Cerebellar nuclear complex (tissue), 1 donor: ENCODE data around the gene TK2.
"Not testable (repeated sequence)": the region's sequence is repeated elsewhere in the genome, so short reads cannot be mapped to it uniquely, and the experiment has no call there.

Experiments used
- DNase-seq, 2 experiments: peaks; one replicate each; lab custom pipeline; 2025; lab: John Stamatoyannopoulos, UW

Gene TK2

DNA sequence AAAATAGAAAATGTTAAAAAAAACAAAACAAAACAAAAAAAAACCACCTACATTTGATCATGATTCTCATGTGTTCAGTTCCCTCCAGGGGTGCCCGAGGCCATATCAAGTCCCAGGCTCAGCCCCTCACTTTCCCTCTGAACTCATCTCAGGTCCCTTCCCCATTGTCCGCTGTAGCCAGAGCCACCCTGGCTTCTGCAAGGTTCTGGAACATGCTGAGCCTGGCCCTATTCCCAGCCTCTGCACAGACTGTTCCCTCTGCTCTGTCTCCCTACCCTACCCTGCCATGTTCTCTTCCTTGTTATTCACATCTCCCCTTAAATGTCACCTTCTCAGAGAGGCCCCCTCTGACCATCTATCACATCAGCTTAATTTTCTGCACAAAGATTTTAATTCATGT is 46.9 kb downstream of the TK2 start:
- DNase-seq = no peak

DNA sequence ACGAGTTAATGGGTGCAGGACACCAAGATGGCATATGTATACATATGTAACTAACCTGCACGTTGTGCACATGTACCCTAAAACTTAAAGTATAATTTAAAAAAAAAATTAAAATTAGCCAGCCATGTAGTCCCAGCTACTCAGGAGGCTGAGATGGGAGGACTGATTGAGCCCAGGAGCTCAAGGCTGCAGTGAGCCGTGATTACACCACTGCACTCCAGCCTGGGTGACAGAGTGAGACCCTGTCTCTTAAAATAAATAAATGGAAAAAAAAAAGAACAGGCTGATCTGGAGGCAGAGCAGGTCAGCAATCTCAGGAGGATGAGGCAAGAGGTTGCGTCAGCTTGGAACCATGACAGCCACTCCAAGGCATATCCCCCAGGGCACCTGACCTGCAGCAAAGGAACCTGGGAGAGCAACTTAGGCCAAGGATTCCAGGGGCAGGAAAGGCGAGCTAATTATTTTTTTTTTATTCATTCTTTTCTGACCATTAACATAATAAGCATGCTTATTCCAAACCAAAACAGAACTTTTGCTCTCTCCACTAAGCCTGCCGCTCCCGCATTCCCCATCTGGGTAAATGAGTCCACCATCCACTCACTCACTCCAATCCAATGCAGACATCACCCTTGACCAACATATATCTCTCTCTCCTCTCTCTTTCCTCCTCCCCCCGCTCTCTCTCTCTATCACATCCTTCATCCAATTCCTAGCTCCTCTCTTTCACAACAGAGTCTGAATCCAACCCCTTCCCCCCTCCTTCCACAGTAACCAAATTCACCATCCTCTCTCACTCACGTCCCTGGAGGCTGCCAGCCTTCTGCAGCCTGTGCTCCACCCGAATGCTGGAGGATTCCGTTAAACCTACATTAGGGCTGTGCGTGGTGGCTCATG is 47.7 kb downstream of the TK2 start:
- DNase-seq = no peak

DNA sequence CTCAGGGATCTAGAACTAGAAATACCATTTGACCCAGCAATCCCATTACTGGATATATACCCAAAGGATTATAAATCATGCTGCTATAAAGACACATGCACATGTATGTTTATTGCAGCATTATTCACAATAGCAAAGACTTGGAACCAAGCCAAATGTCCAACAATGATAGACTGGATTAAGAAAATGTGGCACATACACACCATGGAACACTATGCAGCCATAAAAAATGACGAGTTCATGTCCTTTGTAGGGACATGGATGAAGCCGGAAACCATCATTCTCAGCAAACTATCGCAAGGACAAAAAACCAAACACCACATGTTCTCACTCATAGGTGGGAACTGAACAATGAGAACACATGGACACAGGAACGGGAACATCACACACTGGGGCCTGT is 48.4 kb downstream of the TK2 start:
- not testable (repeated sequence) for DNase-seq

DNA sequence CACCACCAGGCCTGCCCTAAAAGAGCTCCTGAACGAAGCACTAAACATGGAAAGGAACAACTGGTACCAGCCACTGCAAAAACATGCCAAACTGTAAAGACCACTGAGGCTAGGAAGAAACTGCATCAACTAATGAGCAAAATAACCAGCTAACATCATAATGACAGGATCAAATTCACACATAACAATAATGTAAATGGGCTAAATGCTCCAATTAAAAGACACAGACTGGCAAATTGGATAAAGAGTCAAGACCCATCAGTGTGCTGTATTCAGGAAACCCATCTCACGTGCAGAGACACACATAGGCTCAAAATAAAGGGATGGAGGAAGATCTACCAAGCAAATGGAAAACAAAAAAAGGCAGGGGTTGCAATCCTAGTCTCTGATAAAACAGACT is 52.0 kb downstream of the TK2 start:
- DNase-seq = not testable (repeated sequence)

DNA sequence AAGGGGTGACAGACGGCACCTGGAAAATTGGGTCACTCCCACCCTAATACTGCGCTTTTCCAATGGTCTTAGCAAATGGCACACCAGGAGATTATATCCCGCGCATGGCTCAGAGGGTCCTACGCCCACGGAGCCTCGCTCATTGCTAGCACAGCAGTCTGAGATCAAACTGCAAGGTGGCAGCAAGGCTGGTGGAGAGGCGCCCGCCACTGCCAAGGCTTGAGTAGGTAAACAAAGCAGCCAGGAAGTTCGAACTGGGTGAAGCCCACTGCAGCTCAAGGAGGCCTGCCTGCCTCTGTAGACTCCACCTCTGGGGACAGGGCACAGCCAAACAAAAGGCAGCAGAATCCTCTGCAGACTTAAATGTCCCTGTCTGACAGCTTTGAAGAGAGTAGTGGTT is 53.7 kb downstream of the TK2 start:
- not testable (repeated sequence) for DNase-seq

DNA sequence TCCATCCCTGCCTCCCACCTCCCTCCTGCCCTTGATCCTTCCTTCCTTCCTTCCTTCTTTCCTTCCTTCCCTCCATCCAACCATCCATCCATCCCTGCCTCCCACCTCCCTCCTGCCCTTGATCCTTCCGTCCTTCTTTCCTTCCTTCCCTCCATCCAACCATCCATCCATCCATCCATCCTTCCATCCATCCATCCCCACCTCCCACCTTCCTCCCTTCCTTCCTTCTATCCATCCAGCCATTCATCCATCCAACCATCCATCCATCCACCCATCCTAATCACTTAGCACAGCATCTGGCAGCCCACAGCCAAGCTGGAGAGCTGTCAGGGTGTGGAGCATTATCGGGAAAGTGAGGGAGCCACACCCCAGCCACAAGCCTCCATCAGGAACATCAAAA is 54.5 kb downstream of the TK2 start:
- DNase-seq = no peak

DNA sequence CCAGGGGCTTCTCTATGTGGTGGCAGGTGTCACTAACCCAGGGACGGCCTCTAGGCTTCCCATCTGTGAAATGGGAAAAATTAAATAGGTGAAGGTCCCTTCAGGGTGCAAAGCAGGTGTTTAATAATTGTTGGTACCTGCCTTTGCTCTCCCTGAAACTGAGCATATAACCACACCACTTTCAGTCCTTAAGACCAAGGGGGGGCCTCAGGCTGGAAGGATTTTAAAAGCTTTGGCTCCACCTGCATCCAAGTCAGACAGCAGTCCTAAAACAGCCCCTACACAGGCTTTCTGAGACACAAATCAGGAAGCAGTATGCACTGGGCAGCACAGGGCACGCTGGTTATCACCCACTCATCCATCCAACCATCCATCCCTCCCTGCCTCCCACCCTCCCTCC is 55.0 kb downstream of the TK2 start:
- no peak for DNase-seq

DNA sequence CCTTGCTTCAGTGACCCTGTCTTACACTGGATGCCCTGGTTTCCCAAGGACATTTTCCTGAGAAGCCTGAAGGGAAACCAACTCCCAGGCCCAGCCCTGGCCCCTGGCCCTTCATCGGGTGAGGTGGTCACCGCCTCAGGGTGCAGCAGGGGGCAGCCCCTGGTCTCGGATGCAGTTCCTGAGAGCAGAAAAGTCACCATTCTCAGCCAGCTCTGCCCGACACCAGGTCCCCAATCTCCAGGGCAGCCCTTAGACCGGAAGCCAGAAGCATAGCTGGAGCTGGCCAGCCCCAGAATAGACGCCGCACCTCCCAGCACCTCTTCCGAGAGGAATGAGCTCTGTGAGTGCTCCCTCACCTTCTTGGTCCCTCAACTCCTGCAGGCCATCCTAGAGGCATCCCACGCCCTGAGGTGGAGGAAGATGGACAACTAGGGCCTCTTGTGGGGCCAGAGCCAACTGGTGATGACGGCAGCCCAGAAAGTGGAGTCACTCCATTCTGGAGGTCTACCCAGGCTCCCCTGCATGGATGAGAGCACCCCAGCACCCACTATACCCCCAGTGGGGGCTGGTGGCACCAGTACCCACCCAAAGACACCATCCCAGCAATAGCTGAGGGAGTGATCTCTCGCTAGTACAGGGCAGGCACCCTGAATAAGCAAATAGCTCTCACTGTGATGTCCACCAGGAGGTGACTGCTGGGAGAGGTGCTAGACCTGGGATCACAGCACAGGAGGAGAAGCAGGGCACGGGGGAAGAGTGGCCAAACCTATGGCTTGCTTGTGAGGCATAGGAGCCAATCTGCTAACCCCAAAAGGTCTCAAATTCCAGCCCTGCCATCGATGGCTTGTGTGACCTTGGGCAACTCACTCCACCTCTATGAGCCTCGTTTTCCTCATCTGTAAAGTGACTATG is 56.2 kb downstream of the TK2 start:
- no peak for DNase-seq

DNA sequence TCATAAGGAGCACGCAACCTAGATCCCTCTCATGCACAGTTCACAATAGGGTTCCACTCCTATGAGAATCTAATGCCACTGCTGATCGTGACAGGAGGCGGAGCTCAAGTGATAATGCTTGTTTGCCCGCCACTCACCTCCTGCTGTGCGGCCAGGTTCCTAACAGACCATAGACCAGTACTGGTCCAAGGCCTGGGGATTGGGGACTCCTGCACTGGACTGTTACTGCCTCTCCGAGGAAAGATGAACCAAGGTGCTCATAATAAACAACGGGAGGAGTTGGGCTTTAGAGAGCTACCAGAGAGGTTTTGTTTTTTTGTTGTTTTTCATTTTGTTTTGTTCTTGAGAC is 58.2 kb downstream of the TK2 start:
- DNase-seq = no peak

DNA sequence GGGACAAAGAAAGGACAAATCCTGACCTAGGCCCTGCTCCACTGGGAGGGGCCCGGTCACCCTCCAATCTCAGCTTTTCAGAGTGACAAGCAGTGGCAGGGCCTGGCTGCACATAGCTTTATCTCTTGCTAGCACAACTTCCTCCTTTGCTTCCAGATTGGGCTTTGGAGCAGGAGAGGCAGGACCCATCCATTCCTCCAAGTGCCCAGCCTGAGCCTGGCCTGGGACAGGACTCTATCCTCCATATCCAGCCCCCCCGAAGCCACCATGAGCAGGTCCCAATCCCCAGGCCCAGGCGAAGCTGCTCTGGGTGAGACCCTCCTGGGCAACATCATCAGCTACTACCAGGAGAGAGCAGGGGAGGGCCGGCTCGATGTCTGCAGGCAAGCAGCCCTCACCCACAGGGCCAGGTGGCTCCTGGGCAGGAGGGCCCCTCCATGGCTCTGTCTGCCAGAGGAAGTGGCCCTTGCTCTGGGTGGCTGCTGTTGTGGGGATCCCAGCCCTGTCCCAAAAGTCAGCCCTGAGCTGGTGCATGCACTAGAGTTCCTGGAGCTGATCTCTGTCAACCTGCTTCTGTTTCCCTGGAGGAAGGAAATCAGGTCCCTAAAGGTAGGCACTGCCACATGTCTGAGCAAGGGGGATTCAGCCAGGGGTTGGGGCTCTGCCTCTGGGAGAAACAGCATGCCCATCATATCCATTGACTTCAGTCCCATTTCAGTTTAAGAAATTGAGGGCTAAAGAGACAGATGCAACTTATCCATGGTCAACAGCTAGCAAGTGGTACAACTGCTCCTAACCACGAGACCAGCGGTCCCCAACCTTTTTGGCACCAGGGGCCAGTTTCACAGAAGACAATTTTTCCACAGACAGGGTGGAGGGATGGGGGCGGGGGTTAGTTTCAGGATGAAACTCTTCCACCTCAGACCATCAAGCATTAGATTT is 58.9 kb downstream of the TK2 start:
- DNase-seq = no peak

DNA sequence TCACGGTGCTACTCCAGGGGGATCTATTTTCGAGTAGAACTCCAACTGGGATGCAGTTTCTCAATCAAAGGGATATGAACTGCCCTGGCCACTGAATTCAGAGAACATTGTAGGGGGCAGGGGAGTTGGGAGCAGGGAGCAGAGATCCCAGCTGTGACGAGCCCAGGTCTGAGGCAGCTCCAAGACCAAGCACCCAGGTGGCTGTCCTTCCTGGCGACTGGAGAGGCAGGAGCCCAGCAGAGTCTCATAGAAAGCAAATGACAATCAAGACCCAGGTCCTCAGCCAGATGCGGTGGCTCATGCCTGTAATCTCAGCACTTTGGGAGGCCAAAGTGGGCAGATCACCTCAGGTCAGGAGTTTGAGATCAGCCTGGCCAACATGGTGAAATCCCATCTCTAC is 60.1 kb downstream of the TK2 start:
- no peak for DNase-seq

DNA sequence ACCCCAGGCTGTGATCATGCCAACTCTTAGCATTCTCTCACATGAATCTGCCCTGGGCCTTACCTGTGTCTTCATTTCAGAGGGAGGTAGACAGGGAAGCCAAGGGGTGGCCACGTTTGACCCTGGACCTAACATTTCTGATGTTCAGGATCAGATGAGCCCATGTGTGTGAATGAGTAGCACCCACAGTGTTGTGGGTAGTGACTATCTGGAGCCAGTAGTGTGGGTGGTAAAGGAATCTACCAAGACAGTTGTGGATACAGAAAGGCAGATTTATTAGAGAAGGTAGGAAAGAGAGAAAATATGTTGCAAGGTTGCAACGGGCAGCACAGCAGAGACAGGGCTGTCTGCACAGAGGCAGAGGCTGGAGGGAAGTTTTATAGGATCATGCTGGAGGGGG is 60.5 kb downstream of the TK2 start:
- no peak for DNase-seq

DNA sequence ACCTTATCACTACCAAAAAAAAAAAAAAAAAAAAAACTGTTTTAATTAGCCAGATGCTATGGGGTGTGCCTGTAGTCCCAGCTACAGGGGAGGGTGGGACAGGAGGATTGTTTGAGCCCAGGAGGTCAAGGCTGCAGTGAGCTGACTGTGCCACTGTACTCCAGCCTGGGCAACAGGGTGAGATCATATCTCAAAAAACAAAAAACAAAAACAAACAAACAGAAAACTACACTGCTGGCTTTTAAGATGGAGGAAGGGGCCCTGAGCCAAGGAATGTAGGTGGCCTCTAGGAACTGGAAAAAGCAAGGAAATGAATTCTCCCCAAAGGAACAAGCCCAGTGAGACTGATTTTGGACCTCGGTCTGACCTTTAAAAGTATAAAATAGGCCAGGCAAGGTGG is 61.4 kb downstream of the TK2 start:
- no peak for DNase-seq

DNA sequence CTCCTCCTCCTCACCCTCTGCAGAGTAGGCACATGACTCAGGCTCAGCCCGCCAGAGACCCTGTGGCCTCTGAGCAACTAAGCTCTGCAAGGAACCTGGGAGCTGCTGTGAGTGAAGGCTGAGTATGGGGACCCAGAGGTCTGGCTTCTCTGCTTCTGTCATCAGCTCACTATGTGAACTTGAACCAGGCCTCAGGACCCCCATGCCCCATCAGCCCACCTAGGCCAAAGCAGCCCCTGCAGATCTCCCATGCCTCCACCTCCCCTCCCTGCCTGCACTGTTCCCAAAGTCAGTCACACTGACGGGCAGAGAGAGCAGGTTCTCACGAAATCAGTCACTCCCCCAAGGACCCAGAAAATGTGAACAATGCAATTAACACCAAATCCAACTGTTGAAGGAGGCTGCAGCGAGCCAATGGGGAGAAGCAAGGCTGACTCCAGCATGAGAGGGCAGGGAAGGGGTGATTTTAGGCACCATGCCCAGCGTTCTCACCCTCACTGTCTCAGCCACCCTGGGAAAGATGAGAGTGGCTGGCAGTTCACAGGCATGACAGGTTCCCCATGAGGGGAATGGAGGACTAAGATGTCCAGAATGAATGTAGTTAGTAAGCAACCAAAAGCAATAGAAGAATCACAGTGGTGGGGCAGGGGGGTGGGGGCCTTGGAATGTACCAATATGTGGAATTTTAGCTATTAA is 62.2 kb downstream of the TK2 start:
- no peak for DNase-seq

DNA sequence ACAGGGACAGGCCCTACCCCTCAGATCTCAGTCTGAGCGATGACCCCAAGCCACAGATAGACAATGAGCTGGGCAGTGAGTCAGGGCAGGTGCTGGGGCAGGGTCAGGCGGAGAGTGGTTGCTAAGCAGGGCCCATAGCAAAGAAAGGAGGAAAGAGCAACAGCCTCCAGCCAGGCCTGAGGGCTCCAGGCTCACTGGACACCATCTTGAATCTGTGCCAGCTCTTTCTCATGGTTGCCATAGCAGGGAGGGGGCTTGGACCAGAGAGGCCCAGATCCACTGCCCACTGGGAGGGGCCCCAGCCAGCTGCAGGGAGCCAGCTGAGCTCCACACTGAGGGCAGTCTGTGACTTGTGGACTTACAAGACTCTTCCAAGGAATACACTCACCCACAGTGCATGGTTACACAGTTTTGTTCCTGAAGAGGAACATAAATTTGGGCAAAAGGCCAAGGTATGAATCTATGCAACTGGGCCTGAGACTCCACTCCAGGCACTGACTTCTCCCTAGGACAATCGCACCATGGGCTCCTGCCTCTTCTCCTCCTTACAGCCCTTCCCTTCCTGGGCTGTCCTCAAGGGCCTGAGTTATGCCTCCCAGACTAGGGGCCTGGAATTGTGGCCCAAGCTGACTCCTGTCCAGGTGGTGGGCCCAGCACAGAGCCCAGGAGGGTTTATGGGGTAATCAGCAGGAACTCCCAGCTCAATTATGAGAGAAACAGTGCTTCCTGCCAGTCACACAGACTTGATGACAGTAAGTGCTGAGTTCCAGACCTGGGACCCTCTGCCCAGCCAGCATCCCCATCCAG is 62.9 kb downstream of the TK2 start:
- DNase-seq = no peak

DNA sequence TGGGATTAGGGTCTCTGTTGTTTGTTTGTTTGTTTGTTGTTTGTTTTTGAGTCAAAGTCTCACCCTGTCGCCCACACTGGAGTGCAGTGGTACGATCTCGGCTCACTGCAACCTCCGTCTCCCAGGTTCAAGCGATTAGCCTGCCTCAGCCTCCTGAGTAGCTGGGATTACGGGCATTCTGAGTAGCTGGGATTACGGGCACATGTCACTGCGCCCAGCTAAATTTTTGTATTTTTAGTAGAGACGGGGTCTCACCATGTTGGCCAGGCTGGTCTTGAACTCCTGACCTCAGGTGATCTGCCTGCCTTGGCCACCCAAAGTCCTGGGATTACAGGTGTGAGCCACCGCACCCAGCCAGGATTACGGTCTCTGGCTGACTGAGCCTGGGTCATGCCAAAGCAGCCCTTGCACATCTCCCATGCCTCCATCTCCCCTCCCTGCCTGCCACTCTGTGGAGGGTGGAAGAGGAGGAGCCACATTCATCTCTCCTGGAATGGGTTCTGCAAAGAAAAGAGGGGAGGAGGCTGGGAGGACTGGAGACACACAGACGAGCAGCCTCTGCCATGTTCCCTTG is 63.6 kb downstream of the TK2 start:
- no peak for DNase-seq

DNA sequence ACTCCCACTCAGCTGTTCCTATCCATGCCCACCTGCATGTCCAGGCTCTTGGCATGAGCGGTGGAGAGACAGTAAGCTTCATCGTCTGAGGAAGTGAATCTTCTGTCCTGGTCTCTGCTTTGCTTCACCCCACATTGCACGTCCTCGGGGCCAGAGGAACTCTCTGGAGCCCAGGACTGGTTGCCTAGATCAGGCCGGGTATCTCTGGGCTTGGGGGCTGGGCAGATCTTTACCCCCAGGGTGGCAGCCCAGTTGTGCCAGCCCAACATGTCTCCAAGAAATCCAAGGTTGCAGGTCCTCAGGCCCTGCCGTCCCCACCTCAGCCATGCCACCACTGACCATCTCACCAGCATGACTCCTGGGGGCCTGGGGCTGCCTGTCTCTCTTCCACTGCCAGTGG is 64.5 kb downstream of the TK2 start:
- no peak for DNase-seq

DNA sequence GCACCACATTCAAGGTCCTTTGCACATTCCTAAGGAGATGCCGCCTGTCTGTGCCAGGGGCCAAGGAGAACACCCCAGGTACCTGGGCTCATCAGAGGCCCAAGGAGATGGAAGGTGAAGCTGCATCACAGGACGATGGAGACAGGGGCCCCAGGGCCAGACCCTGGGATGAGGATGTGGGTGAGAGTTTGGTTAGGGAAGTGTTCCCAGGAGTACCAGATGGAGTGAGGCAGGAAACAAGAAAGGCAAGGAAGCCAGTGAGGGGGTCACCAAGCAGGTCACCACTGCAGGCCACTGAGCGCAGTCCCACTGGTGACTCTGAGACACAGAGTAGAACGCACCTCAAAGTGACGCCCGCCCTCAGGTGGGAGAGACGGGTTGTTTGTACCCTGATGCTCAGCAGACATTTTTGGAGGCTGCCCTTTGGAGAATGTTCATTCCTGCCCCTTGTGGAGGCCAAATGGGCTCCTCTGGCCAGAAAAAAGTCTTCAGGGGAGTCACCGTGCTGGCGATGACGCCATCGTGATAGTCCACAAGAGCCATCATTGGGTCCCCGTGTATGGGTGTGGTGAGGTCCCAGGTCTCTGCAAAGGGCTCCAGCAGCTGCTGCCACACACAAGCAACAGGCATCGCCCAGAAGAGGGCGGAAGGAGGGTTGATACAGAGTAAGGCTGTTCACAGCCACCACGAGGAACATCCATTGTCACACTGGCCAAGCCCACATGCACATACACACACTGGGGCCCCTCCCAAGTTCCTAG is 65.3 kb downstream of the TK2 start:
- no peak for DNase-seq

DNA sequence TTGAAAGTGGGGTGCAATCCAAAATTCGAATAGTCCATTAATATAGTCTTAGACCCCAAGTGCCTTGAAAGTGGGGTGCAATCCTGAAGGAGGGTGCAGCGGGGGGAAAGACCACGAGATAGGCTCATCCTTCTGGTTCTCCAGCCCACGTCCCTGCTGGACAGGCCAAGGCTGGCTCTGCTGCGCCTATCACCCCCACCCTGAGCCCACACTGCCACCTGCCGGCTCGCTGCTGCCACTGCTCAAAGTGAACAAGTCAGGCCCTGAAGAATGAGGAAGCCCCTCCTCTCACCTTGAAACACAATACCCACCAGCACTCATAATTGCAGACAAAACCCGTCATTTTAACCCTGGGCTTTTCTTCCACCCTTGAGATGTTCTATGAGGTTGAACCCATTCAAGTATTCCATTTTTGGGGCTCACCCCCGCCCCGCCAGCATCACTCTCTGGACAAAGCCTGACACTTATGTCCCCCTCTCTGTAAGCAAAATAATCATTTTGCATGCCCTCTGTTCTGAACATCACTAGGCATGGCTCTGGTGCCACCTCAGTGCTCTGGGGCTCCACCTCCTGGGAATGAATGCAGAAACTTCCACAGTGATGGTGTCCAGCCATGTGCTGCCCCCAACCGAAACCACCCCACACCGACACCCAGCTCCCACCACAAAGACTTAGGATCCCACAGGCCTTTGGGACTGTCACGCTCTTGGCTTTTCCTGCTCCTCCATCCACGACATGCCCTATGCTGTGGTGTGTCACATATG is 66.1 kb downstream of the TK2 start:
- peak in 1 of 2 experiments; percentile 19 for DNase-seq
